ENCODE data around the gene CDH18.

Gene CDH18

DNA sequence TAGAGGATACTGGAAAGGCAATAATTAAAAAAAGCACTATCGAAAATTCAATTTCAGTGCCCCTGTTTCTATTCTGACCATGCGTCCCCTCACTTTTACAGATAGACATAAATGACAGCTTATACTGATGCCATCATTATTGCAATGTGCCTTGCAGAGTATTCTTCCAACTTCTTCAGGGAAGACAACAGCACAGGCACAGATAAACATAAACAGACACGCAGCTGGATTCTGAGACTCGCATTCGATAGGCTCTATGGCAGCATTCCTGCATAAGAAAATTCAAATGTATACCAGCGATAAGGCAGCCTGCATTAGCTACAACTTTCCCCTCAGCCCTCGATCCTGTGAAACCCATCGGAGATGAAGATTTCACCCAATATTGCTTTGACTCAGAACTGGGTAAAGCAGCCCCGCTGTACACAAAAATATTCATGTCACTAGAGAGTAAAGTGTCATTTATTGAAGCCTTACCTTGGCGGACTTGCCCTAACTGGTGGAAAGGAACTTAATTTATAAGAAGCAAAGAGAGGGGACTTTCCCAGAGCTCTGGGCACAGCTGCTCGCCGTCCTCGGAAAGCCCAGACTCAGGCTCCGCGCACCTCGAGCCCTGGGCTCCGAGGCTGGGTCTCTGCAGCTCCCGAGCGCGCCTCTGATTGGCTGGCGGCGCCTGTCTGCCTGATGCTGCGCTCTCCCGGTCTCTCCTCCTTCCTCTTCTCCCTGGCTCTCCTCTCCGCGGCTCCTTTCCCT is at the start of gene CDH18:
TSS of gene CDH18 (minus strand) at position 589 of the 750 bp plus-strand sequence. CDS start 149,214 bp downstream, outside the sequence.
- DNase-seq, result no peak

DNA sequence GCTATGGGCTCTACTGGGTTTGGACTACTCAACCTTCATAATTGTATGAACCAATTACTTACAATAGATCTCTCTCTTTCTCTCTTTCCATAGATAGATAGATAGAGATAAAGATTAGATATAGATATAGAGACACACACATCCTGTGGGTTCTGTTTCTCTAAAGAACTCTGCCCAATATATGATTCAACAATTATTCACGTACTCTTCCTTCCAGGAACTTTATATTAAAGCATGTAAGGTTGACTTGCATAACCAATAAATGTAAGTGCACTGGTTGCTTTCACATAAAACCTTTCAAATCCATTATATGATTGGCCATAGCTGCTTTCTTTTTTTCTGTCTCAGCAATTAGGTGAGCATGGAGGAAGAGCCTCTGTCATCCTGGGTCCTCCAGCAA is 46.7 kb upstream of the CDH18 start:
- DNase-seq, result no peak

- no peak for DNase-seq
These were observed 45.9 kb upstream of the CDH18 start for GRCh38 chr5:20033881-20034280.

- no peak for DNase-seq
These were observed 44.9 kb upstream of the CDH18 start for GRCh38 chr5:20032896-20033295.

GRCh38 chr5:20030125-20030524 is 42.1 kb upstream of the CDH18 start:
- DNase-seq, result no peak

- DNase-seq, result no peak
These were observed 41.3 kb upstream of the CDH18 start for GRCh38 chr5:20029266-20029665.

DNA sequence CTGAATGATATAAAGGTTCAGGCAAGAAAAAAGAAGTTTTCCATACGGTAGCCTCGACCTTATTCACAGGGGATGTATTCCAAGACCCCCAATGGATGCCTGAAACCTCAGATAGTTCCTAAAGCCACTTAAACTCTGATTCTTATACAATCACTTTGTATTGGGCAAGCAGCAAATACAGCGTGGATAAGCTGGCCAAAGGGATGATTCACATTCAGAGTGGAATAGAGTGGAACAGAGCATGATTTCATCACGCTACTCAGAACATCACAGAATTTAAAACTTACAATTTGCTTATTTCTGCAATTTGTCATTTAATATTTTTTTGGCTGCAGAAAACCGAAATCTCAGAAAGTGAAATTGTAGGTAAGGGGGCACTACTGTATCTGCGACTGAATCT is 40.5 kb upstream of the CDH18 start:
- DNase-seq, result no peak

- DNase-seq, result no peak
These were observed 35.7 kb upstream of the CDH18 start for GRCh38 chr5:20023686-20024180.

GRCh38 chr5:20020247-20020646 is 32.2 kb upstream of the CDH18 start:
- DNase-seq, result no peak

DNA sequence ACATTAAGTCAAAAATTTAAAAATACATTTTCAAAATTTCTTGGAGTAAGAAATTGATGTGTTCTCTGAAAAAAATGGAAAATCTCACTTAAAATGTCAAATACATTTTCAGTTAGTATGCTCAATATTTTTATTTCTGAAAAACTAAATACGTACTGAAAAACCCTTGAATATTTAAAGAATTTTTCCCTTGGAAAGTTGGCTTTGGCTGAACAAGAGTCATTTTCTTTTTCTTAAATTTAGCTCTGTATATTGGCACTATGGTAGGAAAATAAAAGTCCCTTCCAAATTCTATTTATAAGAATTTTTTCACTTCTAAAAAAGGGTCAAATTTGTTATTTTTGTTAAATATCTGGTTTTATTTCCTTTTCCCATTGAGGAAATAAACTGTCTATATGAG is 29.0 kb upstream of the CDH18 start:
- DNase-seq, result no peak

DNA sequence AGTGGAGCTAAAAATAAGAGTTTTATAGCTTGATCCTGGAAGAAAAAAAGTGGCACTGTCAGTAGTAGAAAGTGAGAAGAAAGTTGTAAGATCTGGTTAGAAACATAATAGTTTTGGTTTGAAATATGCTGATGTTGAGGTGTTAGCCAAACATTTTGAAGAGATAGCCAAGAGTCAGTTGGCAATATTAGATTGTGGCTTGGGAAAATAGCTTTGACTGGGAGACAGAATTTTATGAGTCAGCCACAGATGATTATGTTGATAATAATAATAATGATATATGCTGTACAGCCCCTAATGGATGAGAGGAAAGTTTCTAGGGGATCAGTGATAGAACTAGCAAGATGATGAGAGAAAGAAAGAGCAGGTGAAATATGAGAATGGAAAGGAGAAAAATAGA is 12.4 kb upstream of the CDH18 start:
- no peak for DNase-seq

DNA sequence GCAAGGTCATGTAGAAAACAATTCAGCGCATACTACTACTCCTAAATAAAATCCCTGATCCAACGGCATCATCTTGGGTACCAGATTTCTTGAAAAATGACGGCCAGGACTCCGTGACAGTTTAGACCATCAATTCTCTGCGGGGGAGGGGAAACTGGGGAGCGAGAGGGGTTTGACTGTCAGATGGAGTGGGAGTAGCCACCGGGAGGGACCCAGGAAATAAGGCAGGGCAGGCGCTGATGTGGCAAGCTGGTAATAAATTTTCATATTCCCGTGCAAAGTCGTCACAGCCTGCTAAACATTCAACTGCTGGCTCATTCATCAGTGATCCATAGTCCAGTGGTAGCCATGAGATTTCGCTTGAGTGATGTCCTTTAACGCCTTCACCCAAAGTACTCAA is 457 bp upstream of the CDH18 start:
- DNase-seq, result no peak

GRCh38 chr5:19986806-19987205 is 1.2 kb downstream of the CDH18 start:
- DNase-seq, result no peak

DNA sequence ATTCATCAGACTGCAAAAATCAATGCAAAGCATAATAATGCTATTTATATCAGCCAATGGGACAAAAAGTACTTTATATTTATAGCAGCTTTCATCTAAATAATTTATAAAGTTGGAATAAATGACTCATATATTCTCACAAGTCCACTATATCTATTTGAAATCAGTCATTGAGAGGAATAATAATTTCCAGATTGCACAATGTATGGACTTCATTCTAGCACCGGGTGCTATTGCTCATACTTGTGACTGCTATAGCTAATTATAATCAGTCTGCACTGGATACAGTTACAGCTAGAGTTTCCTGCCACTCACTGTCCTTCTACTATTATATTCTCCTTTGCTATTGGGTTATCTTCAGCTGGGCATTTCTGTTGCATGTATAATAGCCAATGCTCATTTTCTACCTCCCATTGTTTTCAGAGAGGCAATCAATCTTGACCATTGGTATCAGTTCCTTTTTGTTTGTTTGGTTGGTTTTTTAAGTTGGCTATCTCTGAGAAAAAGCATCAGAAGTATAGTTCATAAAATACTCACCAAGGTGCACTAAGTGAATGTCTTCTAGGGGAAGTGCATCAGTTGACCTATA is 1.9 kb downstream of the CDH18 start:
- DNase-seq, result no peak

DNA sequence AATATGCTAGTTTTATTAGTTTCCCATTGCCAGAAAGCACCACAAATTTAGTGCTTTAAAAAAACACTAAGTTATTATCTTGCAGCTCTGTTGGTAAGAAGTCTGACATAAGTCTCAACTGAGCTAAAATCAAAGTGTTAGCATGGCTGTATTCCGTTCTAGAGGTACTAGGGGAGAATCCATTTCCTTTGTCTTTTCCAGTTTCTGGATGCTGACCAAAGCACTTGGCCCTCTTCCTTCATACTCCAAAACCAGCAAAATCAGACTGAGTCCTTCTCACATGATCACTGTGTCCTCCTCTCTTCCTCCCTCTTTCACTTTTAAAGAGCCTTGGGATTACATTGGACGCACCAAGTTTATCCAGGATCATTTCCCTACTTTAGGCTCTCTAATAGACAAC is 9.5 kb downstream of the CDH18 start:
- no peak for DNase-seq

DNA sequence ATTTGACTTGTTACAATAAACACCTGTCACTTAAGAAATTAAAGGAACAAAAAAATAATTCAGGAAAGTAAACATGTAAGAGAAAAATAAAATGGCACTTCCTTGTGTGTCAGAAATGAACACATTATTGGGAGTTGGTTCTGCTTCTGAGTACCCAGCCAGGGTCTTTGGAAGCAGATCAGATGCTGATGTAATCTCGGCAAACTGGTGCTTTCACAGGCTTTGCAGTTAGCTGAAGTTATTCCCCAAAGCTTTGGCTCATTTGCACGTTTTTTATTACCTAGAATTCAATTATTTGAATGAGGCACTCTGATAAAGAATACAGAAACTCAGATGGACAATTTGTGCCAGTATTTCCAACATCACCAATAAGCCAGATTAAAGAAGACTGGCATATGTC is 10.9 kb downstream of the CDH18 start:
- DNase-seq, result no peak

GRCh38 chr5:19975795-19976194 is 12.2 kb downstream of the CDH18 start:
- no peak for DNase-seq

DNA sequence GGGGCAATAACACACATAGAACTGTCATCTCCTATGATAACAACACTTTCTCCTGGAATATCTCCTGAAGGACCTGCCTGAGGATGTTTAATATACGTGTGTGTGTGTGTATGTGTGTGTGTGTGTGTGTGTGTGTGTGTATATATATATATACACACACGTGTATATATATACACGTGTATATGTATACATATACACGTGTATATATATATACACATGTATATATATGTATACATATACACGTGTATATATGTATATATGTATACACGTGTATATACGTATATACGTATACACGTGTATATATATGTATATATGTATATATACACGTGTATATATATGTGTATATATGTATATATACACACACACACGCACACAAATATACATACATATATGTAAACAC is 27.5 kb downstream of the CDH18 start:
- no peak for DNase-seq

GRCh38 chr5:19959830-19960384 is 28.1 kb downstream of the CDH18 start:
- no peak for DNase-seq

DNA sequence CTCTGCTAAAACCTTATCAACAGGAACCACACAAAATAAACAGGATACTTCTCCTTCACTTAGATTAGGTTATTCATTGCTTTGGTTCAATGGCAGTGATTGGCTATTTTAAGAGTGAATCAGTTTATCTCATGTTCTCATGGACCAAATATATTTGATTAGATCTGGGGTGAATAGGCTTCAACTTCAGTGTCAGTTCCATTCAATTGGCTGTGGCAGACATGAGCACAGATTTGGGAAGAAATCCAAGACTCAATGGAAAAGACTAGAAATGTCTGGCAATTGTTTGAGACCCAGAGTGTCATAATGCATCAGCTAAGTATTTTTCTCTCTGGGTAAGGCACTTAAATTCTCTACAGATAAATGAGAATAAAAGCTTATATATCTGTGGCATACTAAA is 37.1 kb downstream of the CDH18 start:
- DNase-seq, result no peak

DNA sequence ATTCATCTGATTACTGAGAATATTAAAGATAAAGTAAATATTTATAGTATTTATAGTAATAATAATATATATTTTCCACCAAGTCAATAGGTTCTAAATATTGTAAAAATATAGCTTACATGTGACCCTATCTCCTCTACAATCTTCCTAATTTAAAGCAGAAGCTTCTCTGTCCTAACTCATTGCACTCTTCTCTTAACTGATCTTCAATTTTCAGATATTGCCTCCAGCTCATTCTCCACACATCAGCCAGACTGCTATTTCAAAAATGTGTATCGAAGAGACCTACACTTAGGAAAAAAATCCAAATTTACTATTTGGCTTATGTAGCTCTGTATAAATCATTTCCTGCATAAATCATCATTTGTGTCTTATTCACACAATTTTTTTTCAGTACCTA is 47.8 kb downstream of the CDH18 start:
- DNase-seq, result no peak

GRCh38 chr5:19930451-19930850 is 57.5 kb downstream of the CDH18 start:
- no peak for DNase-seq

- DNase-seq, result no peak
These were observed 59.2 kb downstream of the CDH18 start for GRCh38 chr5:19928562-19929421.
